CD14-positive monocyte (primary cell): ENCODE measurements around the gene G6PD. TPM values are rescaled to one million over a fixed set of nuclear protein-coding genes. Genes with fewer than 3 reads are reported as not detected.

Experiments used
- DNase-seq, 3 donors: peaks; one replicate each; pipeline ENCODE4 v3.0.0-alpha.2; 2011 to 2022
- H2AFZ ChIP-seq: 2 replicates; pipeline ENCODE4 v1.6.0; 2012; ENCODE audit warnings: mild to moderate bottlenecking, low read depth, low read length, inconsistent platforms; ENCODE audit not compliant: insufficient read depth, poor library complexity, severe bottlenecking
- H3K27ac ChIP-seq, 2 donors: 1 replicate in 1 of 2; 2 replicates in 1 of 2; pipeline ENCODE4 v1.5.1; 2012 to 2013; ENCODE audit warnings: low read length in 2 of 2, control low read depth in 1 of 2, inconsistent platforms in 1 of 2, low read depth in 1 of 2, mild to moderate bottlenecking in 1 of 2
- H3K27me3 ChIP-seq, 2 donors: one replicate each; pipeline versions ENCODE4 v1.6.0 to v1.6.1; 2011 to 2013; ENCODE audit warnings: low read length in 2 of 2; ENCODE audit not compliant: control insufficient read depth in 2 of 2, insufficient read depth in 2 of 2
- H3K36me3 ChIP-seq, 2 donors: replicated peaks in 1 of 2; 1 replicate in 1 of 2; 2 replicates in 1 of 2; pipeline versions ENCODE4 v1.5.1 to v1.6.1; 2012 to 2013; ENCODE audit warnings: low read length in 2 of 2, control low read depth in 1 of 2, inconsistent platforms in 1 of 2, mild to moderate bottlenecking in 1 of 2; ENCODE audit not compliant: insufficient read depth in 2 of 2, control insufficient read depth in 1 of 2
- H3K4me1 ChIP-seq, 2 donors: 1 replicate in 1 of 2; 2 replicates in 1 of 2; pipeline versions ENCODE4 v1.5.1 to v1.6.1; 2012 to 2013; ENCODE audit warnings: low read length in 2 of 2, control low read depth in 1 of 2, inconsistent platforms in 1 of 2, mild to moderate bottlenecking in 1 of 2, moderate library complexity in 1 of 2; ENCODE audit not compliant: insufficient read depth in 2 of 2, control insufficient read depth in 1 of 2
- H3K4me2 ChIP-seq: replicated peaks from 2 replicates; pipeline ENCODE3; 2012; ENCODE audit warnings: low read length, moderate library complexity, mild to moderate bottlenecking; ENCODE audit not compliant: poor library complexity, severe bottlenecking; ENCODE audit errors: extremely low read depth
- H3K4me3 ChIP-seq, 3 experiments: fragments of 200-600 bp in 1 of 3; sonication (generic) in 1 of 3; replicated peaks in 1 of 3; 1 replicate in 2 of 3; 2 replicates in 1 of 3; pipeline ENCODE4 v1.5.1; 2011 to 2013; ENCODE audit warnings: low read length in 3 of 3, mild to moderate bottlenecking in 3 of 3, control low read depth in 2 of 3, low read depth in 2 of 3, inconsistent platforms in 1 of 3, moderate library complexity in 1 of 3
- H3K79me2 ChIP-seq: 2 replicates; pipeline ENCODE4 v1.6.0; 2012; ENCODE audit warnings: mild to moderate bottlenecking, control low read depth, inconsistent platforms, low read length, moderate library complexity; ENCODE audit not compliant: insufficient read depth
- H3K9ac ChIP-seq: 2 replicates; pipeline ENCODE4 v1.6.0; 2017; ENCODE audit warnings: low read length, mild to moderate bottlenecking; ENCODE audit not compliant: insufficient read depth, poor library complexity, severe bottlenecking
- H3K9me3 ChIP-seq, 2 donors: replicated peaks in 1 of 2; 1 replicate in 1 of 2; 2 replicates in 1 of 2; pipeline versions ENCODE4 v1.5.1 to v1.6.1; 2012 to 2013; ENCODE audit warnings: low read length in 2 of 2, control low read depth in 1 of 2; ENCODE audit not compliant: control insufficient read depth in 1 of 2, insufficient read depth in 1 of 2
- H4K20me1 ChIP-seq: 2 replicates; pipeline ENCODE4 v1.6.0; 2012; ENCODE audit warnings: mild to moderate bottlenecking, low read length, control low read depth, moderate library complexity; ENCODE audit not compliant: insufficient read depth
- H3K27ac Mint-ChIP-seq, 7 donors: one replicate each; pipeline ENCODE4 v1.8.0; 2020; ENCODE audit warnings: mild to moderate bottlenecking in 7 of 7, mixed read lengths in 7 of 7, moderate library complexity in 6 of 7, inconsistent platforms in 2 of 7
- H3K27me3 Mint-ChIP-seq, 3 donors: one replicate each; pipeline ENCODE4 v1.8.0; 2021 to 2022; ENCODE audit warnings: low read depth in 3 of 3, mild to moderate bottlenecking in 3 of 3, mixed read lengths in 3 of 3, moderate library complexity in 3 of 3, inconsistent platforms in 1 of 3
- H3K36me3 Mint-ChIP-seq, 2 donors: one replicate each; pipeline ENCODE4 v1.8.0; 2020; ENCODE audit warnings: mixed read lengths in 2 of 2, inconsistent platforms in 1 of 2, mild to moderate bottlenecking in 1 of 2
- H3K4me1 Mint-ChIP-seq: one replicate; pipeline ENCODE4 v1.8.0; 2020; ENCODE audit warnings: mild to moderate bottlenecking, mixed read lengths
- H3K4me3 Mint-ChIP-seq, 2 donors: one replicate each; pipeline ENCODE4 v1.8.0; 2020; ENCODE audit warnings: mild to moderate bottlenecking in 2 of 2, mixed read lengths in 2 of 2, moderate library complexity in 1 of 2
- H3K9me3 Mint-ChIP-seq, 7 donors: one replicate each; pipeline ENCODE4 v1.8.0; 2020 to 2022; ENCODE audit warnings: mixed read lengths in 7 of 7, mild to moderate bottlenecking in 6 of 7, moderate library complexity in 6 of 7, inconsistent platforms in 2 of 7
- CTCF ChIP-seq: fragments of 200-600 bp; IDR thresholded peaks from one replicate; pipeline ENCODE4 v1.8.0; 2022; ENCODE audit warnings: antibody characterized with exemption, mild to moderate bottlenecking
- WGBS: methylation state at CpG from one replicate; pipeline ENCODE4 v1.1.5; 2013; ENCODE audit warnings: missing lambda C conversion rate; ENCODE audit not compliant: insufficient coverage; 5-methylcytosine and 5-hydroxymethylcytosine counted together
- intact Hi-C, 2 donors: fragments of 100-400 bp; cut with micrococcal nuclease; formaldehyde crosslinking; loops; one replicate each; pipeline versions ENCODE4 v1.15.0 to v1.15.1; 2023
- polyA plus RNA-seq, 3 donors: library from polyadenylated mRNA; depleted of rRNA in 1 of 3; unstranded in 2 of 3; stranded (reverse) in 1 of 3; fragments of 300-500 nt in 2 of 3; fragments of >200 nt in 1 of 3; fragmentation: Illumina TruSeq in 2 of 3; gene quantifications; 1 replicate in 2 of 3; 2 replicates in 1 of 3; pipeline ENCODE4 v1.2.3, GENCODE V29; 2012 to 2021

G6PD gene
- polyA plus RNA-seq, 3 donors: 10.7 to 165 (median 14.7) TPM

DNA sequence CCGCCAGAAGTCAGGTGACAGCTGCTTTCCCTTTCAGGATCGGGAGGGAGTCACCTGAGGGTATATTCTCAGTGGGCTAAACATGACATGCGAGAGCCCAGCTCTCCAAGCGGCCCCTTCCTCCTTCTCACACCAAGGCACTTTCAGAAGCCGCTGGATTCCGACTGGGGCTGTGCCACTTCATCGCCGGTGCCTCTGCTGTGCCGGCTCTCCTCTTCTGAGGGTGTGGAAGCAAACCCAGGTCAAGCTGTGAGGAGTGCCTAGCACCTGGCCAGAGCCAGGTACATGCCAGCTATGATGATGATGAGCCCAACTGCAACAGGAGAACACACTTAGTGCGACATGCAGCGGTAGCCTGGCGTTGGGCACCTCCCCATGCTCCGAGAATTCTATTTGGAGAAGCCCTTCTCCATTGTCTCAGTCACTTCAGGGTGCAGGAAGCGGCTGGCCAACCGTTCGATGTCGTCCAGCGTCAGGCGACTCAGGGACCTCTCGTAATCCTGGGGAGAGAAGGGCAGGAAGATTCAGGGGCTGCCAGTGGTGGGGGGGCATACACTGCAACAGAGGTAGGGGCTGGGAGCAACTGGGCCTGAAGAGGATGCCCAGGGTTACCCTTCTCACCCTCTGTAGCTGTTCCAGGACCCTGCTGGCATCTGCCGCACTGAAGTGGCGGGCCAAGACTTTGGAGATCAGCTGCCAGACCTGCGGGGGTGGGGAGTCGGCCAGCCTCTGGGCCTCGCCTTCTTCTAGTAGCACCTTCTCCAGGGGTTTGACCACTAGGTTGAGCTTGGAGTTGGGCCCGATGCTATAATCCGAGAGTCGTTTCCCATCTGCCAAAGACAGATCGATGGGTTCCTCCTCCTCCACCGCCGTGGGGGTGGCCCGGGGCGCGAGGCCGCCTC is 61.2 kb downstream of the G6PD start:
- Mint-ChIP-seq H3K36me3 (peaks cover 12 to 18% of the 10 kb centered on the region in 2 donors), H3K4me1 (peaks cover 30% of the 10 kb centered on the region), H3K4me3 (peak overlapping the region; percentile 65 to 69), H3K27me3 (peaks cover 0 to 11% (median 3%) of the 10 kb centered on the region in 3 donors), H3K9me3 (peaks cover 0 to 25% (median 10%) of the 10 kb centered on the region in 7 donors), H3K27ac (peak overlapping the region in 5 of 7 donors; percentile 19 to 76 (median 61))
- peaks cover 0 to 3% of the 10 kb centered on the region in 2 donors for H3K36me3 ChIP-seq
- H2AFZ ChIP-seq: no peak overlapping the region
- no peak for TF ChIP-seq CTCF
- intact Hi-C loops: no loop called here
- peak overlapping the region; percentile 64 for H3K9ac ChIP-seq
- H3K4me2 ChIP-seq: peak overlapping the region; percentile 77
- H3K9me3 ChIP-seq: no peaks in the 10 kb centered on the region
- DNase-seq: no peak
- 47% methylated on average over 4 of the region's 35 CpGs for WGBS
- peak overlapping the region in 2 of 3 experiments; percentile 20 to 74 for H3K4me3 ChIP-seq
- peaks cover 35 to 50% of the 10 kb centered on the region in 2 donors for H3K4me1 ChIP-seq
- no peaks in the 10 kb centered on the region for H4K20me1 ChIP-seq
- H3K27me3 ChIP-seq: no peaks in the 10 kb centered on the region
- peaks cover 20% of the 10 kb centered on the region for H3K79me2 ChIP-seq
- peak overlapping the region; percentile 27 to 66 for H3K27ac ChIP-seq

DNA sequence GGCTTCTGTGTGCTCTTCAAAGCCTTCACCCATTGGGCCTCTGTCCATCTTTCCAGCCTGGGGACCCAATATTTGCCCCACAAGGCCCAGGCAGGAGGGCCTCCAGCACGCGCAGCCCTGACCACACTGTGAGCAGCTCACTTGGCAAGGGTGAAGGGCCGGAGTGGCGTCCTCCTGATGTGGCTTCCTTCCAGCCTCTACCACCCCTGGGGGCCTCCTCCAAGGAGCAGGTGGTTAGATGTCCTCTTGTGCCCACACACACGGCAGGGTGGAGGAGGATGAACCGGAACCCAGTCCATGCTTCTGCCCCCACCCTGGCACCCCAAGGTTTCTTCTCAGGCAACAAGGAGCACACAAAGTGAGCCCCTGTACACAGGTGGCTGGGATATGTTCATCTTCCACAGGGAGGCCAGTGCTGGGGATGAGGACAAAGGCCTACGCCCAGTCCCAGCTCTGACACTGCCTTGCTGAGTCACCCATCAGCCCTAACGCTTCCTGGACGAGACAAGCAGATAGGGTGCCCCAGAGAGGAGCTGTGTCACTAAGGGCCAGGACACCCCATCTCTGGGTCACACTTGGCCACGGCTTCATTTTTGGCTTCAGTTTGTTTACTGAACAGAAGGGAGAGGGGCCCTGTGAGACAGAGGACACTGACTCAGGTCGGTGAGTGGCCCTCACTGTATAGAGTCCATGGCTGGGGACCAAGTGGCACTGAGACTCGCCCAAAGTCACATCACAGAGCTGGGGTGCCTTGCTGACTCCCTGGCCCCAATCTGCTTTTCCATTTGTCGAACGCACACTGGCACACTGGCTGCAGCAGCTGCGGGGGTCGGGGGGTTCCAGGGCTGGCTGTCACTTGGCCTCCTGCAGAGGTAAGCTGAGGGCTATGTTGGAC is 62.1 kb downstream of the G6PD start:
- DNase-seq: peak; percentile 49 to 70 (median 65)
- peak overlapping the region; percentile 77 for H3K4me2 ChIP-seq
- H3K4me3 Mint-ChIP-seq: peak overlapping the region; percentile 46 to 65
- peaks cover 27% of the 10 kb centered on the region for H3K4me1 Mint-ChIP-seq
- peak overlapping the region in 1 of 3 experiments; percentile 74 for H3K4me3 ChIP-seq
- peak overlapping the region; percentile 27 to 66 for H3K27ac ChIP-seq
- no peak overlapping the region for H3K9ac ChIP-seq
- peaks cover 0 to 18% (median 4%) of the 10 kb centered on the region in 7 donors for H3K9me3 Mint-ChIP-seq
- H3K36me3 Mint-ChIP-seq: peaks cover 12 to 18% of the 10 kb centered on the region in 2 donors
- peaks cover 0 to 3% of the 10 kb centered on the region in 2 donors for H3K36me3 ChIP-seq
- peaks cover 0 to 17% (median 3%) of the 10 kb centered on the region in 3 donors for H3K27me3 Mint-ChIP-seq
- H3K79me2 ChIP-seq: peaks cover 20% of the 10 kb centered on the region
- no peak overlapping the region for H2AFZ ChIP-seq
- intact Hi-C loops: no loop called here
- peak overlapping the region; percentile 56 to 77 (median 66) for H3K27ac Mint-ChIP-seq
- H3K9me3 ChIP-seq: no peaks in the 10 kb centered on the region
- H3K4me1 ChIP-seq: peaks cover 35 to 49% of the 10 kb centered on the region in 2 donors
- no peak for TF ChIP-seq CTCF
- H3K27me3 ChIP-seq: no peaks in the 10 kb centered on the region
- no peaks in the 10 kb centered on the region for H4K20me1 ChIP-seq
- WGBS: 48% methylated on average over 5 of the region's 16 CpGs
